GM23338 (cell line): ENCODE results near the gene SERPINA3.
"Not testable (repeated sequence)": the region's sequence is repeated elsewhere in the genome, so short reads cannot be mapped to it uniquely, and the experiment has no call there.

Experiments
- POLR2AphosphoS5 ChIP-seq: IDR thresholded peaks from 2 replicates; pipeline ENCODE4 v1.6.1; 2016; ENCODE audit warnings: antibody characterized with exemption, low read depth
- TF ChIP-seq, protein P1 (sequence below), 2 experiments: fragments of 200-600 bp in 1 of 2; sonication (generic) in 1 of 2; conservative IDR thresholded peaks; 2 replicates each; pipeline versions ENCODE4 v1.5.1 to v1.6.1; 2016 to 2017; ENCODE audit warnings: antibody characterized with exemption in 2 of 2, low read depth in 2 of 2, mild to moderate bottlenecking in 2 of 2, moderate library complexity in 1 of 2

DNA sequence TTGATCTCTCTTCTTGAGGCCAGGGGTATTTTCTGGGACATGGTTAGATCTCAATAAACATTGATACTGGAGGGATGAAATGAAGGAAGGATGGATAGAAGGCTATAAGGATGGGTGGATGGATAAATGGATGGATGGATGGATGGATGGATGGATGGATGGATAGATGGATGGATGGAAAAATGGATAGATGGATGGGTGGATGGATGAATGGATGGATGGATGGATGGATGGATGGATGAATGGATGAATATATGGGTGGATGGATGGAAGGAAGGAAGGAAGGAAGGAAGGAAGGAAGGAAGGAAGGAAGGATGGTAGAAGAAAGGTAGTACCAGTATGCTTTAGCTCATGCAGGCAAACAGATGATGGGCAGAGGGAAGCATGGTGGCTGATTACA lies 34.7 kb upstream of the SERPINA3 start:
- TF ChIP-seq, protein P1, sequence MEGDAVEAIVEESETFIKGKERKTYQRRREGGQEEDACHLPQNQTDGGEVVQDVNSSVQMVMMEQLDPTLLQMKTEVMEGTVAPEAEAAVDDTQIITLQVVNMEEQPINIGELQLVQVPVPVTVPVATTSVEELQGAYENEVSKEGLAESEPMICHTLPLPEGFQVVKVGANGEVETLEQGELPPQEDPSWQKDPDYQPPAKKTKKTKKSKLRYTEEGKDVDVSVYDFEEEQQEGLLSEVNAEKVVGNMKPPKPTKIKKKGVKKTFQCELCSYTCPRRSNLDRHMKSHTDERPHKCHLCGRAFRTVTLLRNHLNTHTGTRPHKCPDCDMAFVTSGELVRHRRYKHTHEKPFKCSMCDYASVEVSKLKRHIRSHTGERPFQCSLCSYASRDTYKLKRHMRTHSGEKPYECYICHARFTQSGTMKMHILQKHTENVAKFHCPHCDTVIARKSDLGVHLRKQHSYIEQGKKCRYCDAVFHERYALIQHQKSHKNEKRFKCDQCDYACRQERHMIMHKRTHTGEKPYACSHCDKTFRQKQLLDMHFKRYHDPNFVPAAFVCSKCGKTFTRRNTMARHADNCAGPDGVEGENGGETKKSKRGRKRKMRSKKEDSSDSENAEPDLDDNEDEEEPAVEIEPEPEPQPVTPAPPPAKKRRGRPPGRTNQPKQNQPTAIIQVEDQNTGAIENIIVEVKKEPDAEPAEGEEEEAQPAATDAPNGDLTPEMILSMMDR (conservative IDR thresholded peaks at IDR 0.05; ENCODE audit: low read depth in 2 of 2) = not testable (repeated sequence)
- not testable (repeated sequence) for TF ChIP-seq POLR2AphosphoS5
